Ovary (tissue), 9 donors: ENCODE results near the gene STX8. TPM values are rescaled to one million over a fixed set of nuclear protein-coding genes. Genes with fewer than 3 reads are reported as not detected.

Source experiments
- DNase-seq, 5 donors: peaks; one replicate each; pipeline ENCODE4 v3.0.0-alpha.2; 2019 to 2020
- H3K27ac ChIP-seq, 2 donors: fragments of 200-600 bp; one replicate each; pipeline versions ENCODE4 v1.5.1 to v1.8.0; 2019 to 2022
- H3K27me3 ChIP-seq: fragments of 200-600 bp; one replicate; pipeline ENCODE4 v1.8.0; 2022
- H3K36me3 ChIP-seq: fragments of 200-600 bp; sonication (generic); one replicate; pipeline ENCODE4 v1.5.1; 2019
- H3K4me1 ChIP-seq: one replicate; pipeline ENCODE4 v1.8.1; 2013; ENCODE audit warnings: mild to moderate bottlenecking, moderate library complexity; ENCODE audit not compliant: insufficient read depth
- H3K4me3 ChIP-seq: fragments of 200-600 bp; sonication (generic); one replicate; pipeline ENCODE4 v1.5.1; 2017
- H3K9me3 ChIP-seq, 2 donors: fragments of 200-600 bp in 1 of 2; sonication (generic) in 1 of 2; one replicate each; pipeline versions ENCODE4 v1.5.1 to v1.8.1; 2013 to 2019; ENCODE audit warnings: mild to moderate bottlenecking in 1 of 2, moderate library complexity in 1 of 2
- CTCF ChIP-seq, 3 donors: fragments of 450-650 bp in 2 of 3; fragments of 200-600 bp in 1 of 3; IDR thresholded peaks; one replicate each; pipeline versions ENCODE4 v1.5.1 to v1.8.0; 2016 to 2022; ENCODE audit warnings: antibody characterized with exemption in 3 of 3, mild to moderate bottlenecking in 1 of 3
- EP300 ChIP-seq: sonication (generic); formaldehyde crosslinking; IDR thresholded peaks from one replicate; pipeline ENCODE4 v1.6.1; 2017; ENCODE audit warnings: antibody characterized with exemption
- POLR2A ChIP-seq: fragments of 450-650 bp; IDR thresholded peaks from one replicate; pipeline ENCODE4 v1.6.1; 2017; ENCODE audit warnings: antibody characterized with exemption, mild to moderate bottlenecking, moderate library complexity
- WGBS, 3 donors: extraction: QIAGEN DNeasy Blood & Tissue Kit in 1 of 3; methylation state at CpG; one replicate each; pipeline versions ENCODE4 v1.1.5 to v1.1.7; 2013 to 2017; 5-methylcytosine and 5-hydroxymethylcytosine counted together
- intact Hi-C, 4 donors: fragments of 100-400 bp; cut with DNase I; formaldehyde crosslinking; loops; one replicate each; pipeline versions ENCODE4 v1.11.0 to v1.15.1; 2022 to 2023
- polyA plus RNA-seq, 2 donors: library from polyadenylated mRNA; stranded (reverse); fragments of 200-250 nt in 1 of 2; fragments of 350-450 nt in 1 of 2; fragmentation: Illumina TruSeq in 1 of 2; extraction: RNeasy Lipid Tissue Mini Kit (QIAGEN cat#74804) in 1 of 2; gene quantifications; one replicate each; pipeline ENCODE4 v1.2.3, GENCODE V29; 2013 to 2014
- total RNA-seq, 7 donors: library from RNA; depleted of rRNA in 2 of 7; stranded (reverse); fragments of >200 nt in 2 of 7; fragmentation: NEBNext Ultra II Directional in 3 of 7; extraction: Animal tissue kit (Norgen Biotek cat#: 25700) in 3 of 7; gene quantifications; one replicate each; pipeline versions ENCODE4 v1.1.0 to v1.2.4, GENCODE V29; 2016 to 2023
- donor health status: DM: no; HTN: no; CAD: no; lungs with moderate emphysema.
- donor health status: DM: no; HTN: no; CAD: no.
- donor health status: Bipolar disorder and iron deficiency.
- donor health status: DM: yes; HTN: yes; CAD: no.
- donor health status: DM: no; HTN: no; CAD: no.
- donor health status: DM: yes; HTN: yes; CAD: no.

Gene STX8
- total and polyA plus RNA-seq, 9 donors = 37.6 to 112 (median 53.8) TPM

- H3K4me1 ChIP-seq = no peaks in the 10 kb centered on the region
- WGBS, 3 donors = 94 to 96% (median 95%) methylated on average over 12 of the region's 12 CpGs
- no peaks in the 10 kb centered on the region for H3K9me3 ChIP-seq
- H3K4me3 ChIP-seq = no peak overlapping the region
- H3K27ac ChIP-seq = no peak overlapping the region
- H3K27me3 ChIP-seq = no peaks in the 10 kb centered on the region
- intact Hi-C loops = no loop called here
- DNase-seq = no peak
- TF ChIP-seq POLR2A (no peak), CTCF (IDR thresholded peaks at IDR 0.05) (no peak), EP300 (no peak)
- H3K36me3 ChIP-seq = no peaks in the 10 kb centered on the region
These were observed 38.3 kb downstream of the STX8 start for GRCh38 chr17:9537177-9537776.

GRCh38 chr17:9536061-9536460 lies 39.6 kb downstream of the STX8 start:
- Histone ChIP-seq H3K9me3 (no peaks in the 10 kb centered on the region), H3K27ac (no peak overlapping the region), H3K27me3 (no peaks in the 10 kb centered on the region), H3K4me3 (no peak overlapping the region), H3K36me3 (no peaks in the 10 kb centered on the region), H3K4me1 (no peaks in the 10 kb centered on the region)
- DNase-seq = no peak
- 87 to 96% (median 91%) methylated on average over 8 of the region's 8 CpGs for WGBS, 3 donors
- TF ChIP-seq CTCF (IDR thresholded peaks at IDR 0.05) = no peak
- intact Hi-C loops = no loop called here

- Histone ChIP-seq H3K36me3 (no peaks in the 10 kb centered on the region), H3K27ac (no peak overlapping the region), H3K4me1 (no peaks in the 10 kb centered on the region), H3K9me3 (no peaks in the 10 kb centered on the region), H3K27me3 (no peaks in the 10 kb centered on the region), H3K4me3 (no peak overlapping the region)
- no peak for TF ChIP-seq EP300
- TF ChIP-seq CTCF (IDR thresholded peaks at IDR 0.05) = no peak
- no peak for TF ChIP-seq POLR2A
- DNase-seq = no peak
- 89 to 96% (median 94%) methylated on average over 4 of the region's 4 CpGs for WGBS, 3 donors
- intact Hi-C loops = no loop called here
These were observed 42.2 kb downstream of the STX8 start for GRCh38 chr17:9533441-9533840.

GRCh38 chr17:9532715-9533114 lies 42.9 kb downstream of the STX8 start:
- H3K27me3 ChIP-seq = no peaks in the 10 kb centered on the region
- H3K36me3 ChIP-seq = no peaks in the 10 kb centered on the region
- no peaks in the 10 kb centered on the region for H3K4me1 ChIP-seq
- H3K9me3 ChIP-seq = no peaks in the 10 kb centered on the region
- TF ChIP-seq CTCF (IDR thresholded peaks at IDR 0.05) (no peak), POLR2A (no peak), EP300 (no peak)
- H3K27ac ChIP-seq = no peak overlapping the region
- DNase-seq = no peak
- intact Hi-C loops = no loop called here
- no peak overlapping the region for H3K4me3 ChIP-seq
- WGBS, 3 donors = 75 to 77% (median 76%) methylated on average over 3 of the region's 3 CpGs
